H1 (cell line): ENCODE data around the gene ACTG1. TPM values are rescaled to one million over a fixed set of nuclear protein-coding genes. Genes with fewer than 3 reads are reported as not detected.
A peak's percentile ranks its signal among the peaks of the same experiment; 100 is the strongest.

ENCODE experiments used
- CTCF ChIA-PET: fragments of 300-600 bp; sonication (Branson Sonifier 250); formaldehyde crosslinking; loops from one replicate; lab custom pipeline; 2021; ENCODE audit not compliant: partially characterized antibody; lab: Charles Lee
- POLR2A ChIA-PET: fragments of 300-600 bp; sonication (Branson Sonifier 250); formaldehyde crosslinking; loops from one replicate; lab custom pipeline; 2021; ENCODE audit warnings: inconsistent platforms; ENCODE audit not compliant: partially characterized antibody; lab: Charles Lee
- DNase-seq, 2 experiments: peaks; one replicate each; pipeline versions ENCODE4 v3.0.0 to v3.0.0-alpha.2; 2010 to 2022; ENCODE audit warnings: low spot score in 2 of 2, low read depth in 1 of 2, mixed read lengths in 1 of 2
- FAIRE-seq: peaks from 2 replicates; lab custom pipeline; 2011; peaks lifted over from hg19 to GRCh38; lab: Jason Lieb, UNC
- H2AFZ ChIP-seq: 2 replicates; pipeline ENCODE4 v1.8.1; 2012; ENCODE audit warnings: low read length, inconsistent platforms
- H2AK5ac ChIP-seq: 2 replicates; pipeline ENCODE4 v1.6.1; 2013; ENCODE audit warnings: low read depth, low read length
- H2BK120ac ChIP-seq: replicated peaks from 2 replicates; pipeline ENCODE3; 2013; ENCODE audit warnings: low read depth, low read length, inconsistent platforms
- H2BK12ac ChIP-seq: 2 replicates; pipeline ENCODE4 v1.6.1; 2013; ENCODE audit warnings: low read depth, low read length
- H2BK15ac ChIP-seq: 2 replicates; pipeline ENCODE4 v1.6.1; 2013; ENCODE audit warnings: low read length
- H2BK20ac ChIP-seq: 2 replicates; pipeline ENCODE4 v1.6.1; 2013; ENCODE audit warnings: low read length
- H2BK5ac ChIP-seq: 2 replicates; pipeline ENCODE4 v1.6.1; 2013; ENCODE audit warnings: low read depth, low read length
- H3K14ac ChIP-seq: 2 replicates; pipeline ENCODE4 v1.6.1; 2013; ENCODE audit warnings: inconsistent platforms; ENCODE audit not compliant: insufficient read length
- H3K18ac ChIP-seq: 2 replicates; pipeline ENCODE4 v1.6.1; 2013; ENCODE audit warnings: low read length; ENCODE audit errors: extremely low read depth
- H3K23ac ChIP-seq: 2 replicates; pipeline ENCODE4 v1.6.1; 2013; ENCODE audit warnings: inconsistent platforms; ENCODE audit not compliant: insufficient read length
- H3K23me2 ChIP-seq: 2 replicates; pipeline ENCODE4 v1.6.1; 2013; ENCODE audit warnings: low read depth, low read length
- H3K27ac ChIP-seq: 2 replicates; pipeline ENCODE4 v1.6.1; 2011; ENCODE audit warnings: low read depth, low read length, inconsistent platforms
- H3K27me3 ChIP-seq, 4 experiments: replicated peaks in 1 of 4; 1 replicate in 1 of 4; 2 replicates in 3 of 4; pipeline versions ENCODE4 v1.6.1 to v1.8.1; 2011 to 2013; ENCODE audit warnings: low read length in 3 of 4, mild to moderate bottlenecking in 3 of 4, inconsistent platforms in 2 of 4, mixed read lengths in 2 of 4, moderate library complexity in 1 of 4; ENCODE audit not compliant: control insufficient read depth in 3 of 4, insufficient read depth in 3 of 4; ENCODE audit errors: extremely low read depth in 1 of 4
- H3K36me3 ChIP-seq, 4 experiments: 2 replicates each; pipeline versions ENCODE4 v1.6.1 to v1.8.1; 2011 to 2013; ENCODE audit warnings: mild to moderate bottlenecking in 4 of 4, low read length in 3 of 4, moderate library complexity in 2 of 4, control low read depth in 1 of 4, inconsistent platforms in 1 of 4; ENCODE audit not compliant: insufficient read depth in 4 of 4, control insufficient read depth in 2 of 4
- H3K4ac ChIP-seq: replicated peaks from 2 replicates; pipeline ENCODE3; 2013; ENCODE audit warnings: low read length, low read depth, mixed read lengths, inconsistent platforms; ENCODE audit not compliant: insufficient read length
- H3K4me1 ChIP-seq, 4 experiments: replicated peaks in 1 of 4; 1 replicate in 1 of 4; 2 replicates in 3 of 4; pipeline versions ENCODE4 v1.6.1 to v1.8.1; 2011 to 2013; ENCODE audit warnings: low read length in 3 of 4, inconsistent platforms in 2 of 4, mixed read lengths in 1 of 4; ENCODE audit not compliant: insufficient read depth in 4 of 4, control insufficient read depth in 3 of 4
- H3K4me2 ChIP-seq, 2 experiments: 2 replicates each; pipeline versions ENCODE4 v1.6.1 to v1.8.1; 2011 to 2013; ENCODE audit warnings: low read depth in 2 of 2, low read length in 2 of 2, control low read depth in 1 of 2, inconsistent platforms in 1 of 2, mild to moderate bottlenecking in 1 of 2; ENCODE audit not compliant: insufficient read depth in 1 of 2
- H3K4me3 ChIP-seq, 4 experiments: fragments of 200-600, 300-600 bp in 1 of 4; sonication (generic), shearing (Covaris generic), sonication (Bioruptor Twin) in 1 of 4; 2 replicates each; pipeline versions ENCODE4 v1.5.1 to v1.8.1; 2011 to 2016; ENCODE audit warnings: low read length in 4 of 4, low read depth in 3 of 4, control low read depth in 2 of 4, inconsistent platforms in 2 of 4, mild to moderate bottlenecking in 2 of 4, mixed read lengths in 1 of 4, moderate library complexity in 1 of 4; ENCODE audit not compliant: insufficient read depth in 2 of 4; ENCODE audit errors: extremely low read depth in 1 of 4
- H3K56ac ChIP-seq: replicated peaks from 2 replicates; pipeline ENCODE3; 2013; ENCODE audit warnings: low read depth, mild to moderate bottlenecking, mixed read lengths, low read length, inconsistent platforms; ENCODE audit not compliant: insufficient read length
- H3K79me1 ChIP-seq: 2 replicates; pipeline ENCODE4 v1.6.1; 2013; ENCODE audit warnings: low read depth, low read length, control low read depth
- H3K79me2 ChIP-seq, 2 experiments: 2 replicates each; pipeline versions ENCODE4 v1.6.1 to v1.8.1; 2012 to 2013; ENCODE audit warnings: low read length in 2 of 2, mild to moderate bottlenecking in 2 of 2, inconsistent platforms in 1 of 2; ENCODE audit not compliant: insufficient read depth in 2 of 2, control insufficient read depth in 1 of 2
- H3K9ac ChIP-seq, 4 experiments: replicated peaks in 1 of 4; 1 replicate in 1 of 4; 2 replicates in 3 of 4; pipeline versions ENCODE4 v1.6.1 to v1.8.1; 2011 to 2013; ENCODE audit warnings: low read depth in 3 of 4, low read length in 3 of 4, control low read depth in 2 of 4, mild to moderate bottlenecking in 2 of 4, moderate library complexity in 2 of 4, inconsistent platforms in 1 of 4; ENCODE audit errors: extremely low read depth in 1 of 4
- H3K9me3 ChIP-seq, 2 experiments: 2 replicates each; pipeline versions ENCODE4 v1.6.1 to v1.8.1; 2012 to 2013; ENCODE audit warnings: mild to moderate bottlenecking in 2 of 2, moderate library complexity in 2 of 2, control low read depth in 1 of 2, inconsistent platforms in 1 of 2, low read depth in 1 of 2, low read length in 1 of 2, mixed read lengths in 1 of 2; ENCODE audit not compliant: insufficient read depth in 2 of 2
- H4K20me1 ChIP-seq, 2 experiments: replicated peaks in 1 of 2; 2 replicates each; pipeline versions ENCODE3 to v1.8.1; 2011 to 2013; ENCODE audit warnings: inconsistent platforms in 2 of 2, low read length in 2 of 2, mild to moderate bottlenecking in 1 of 2; ENCODE audit not compliant: insufficient read depth in 2 of 2, control insufficient read depth in 1 of 2
- H4K5ac ChIP-seq: 2 replicates; pipeline ENCODE4 v1.6.1; 2013; ENCODE audit warnings: low read length, low read depth, mixed read lengths, inconsistent platforms; ENCODE audit not compliant: insufficient read length
- H4K8ac ChIP-seq: 2 replicates; pipeline ENCODE4 v1.8.0; 2013; ENCODE audit warnings: mild to moderate bottlenecking, moderate library complexity, low read length, inconsistent platforms; ENCODE audit not compliant: insufficient read depth; ENCODE audit errors: extremely low read depth
- H4K91ac ChIP-seq: replicated peaks from 2 replicates; pipeline ENCODE3; 2013; ENCODE audit warnings: low read length, mixed read lengths, inconsistent platforms; ENCODE audit not compliant: insufficient read length
- EZH2 ChIP-seq: fragments of 200-600 bp; sonication (generic); IDR thresholded peaks from 2 replicates; pipeline ENCODE4 v1.7.1; 2012; ENCODE audit warnings: low read depth, mild to moderate bottlenecking, moderate library complexity, low read length, inconsistent platforms; ENCODE audit not compliant: severe bottlenecking
- RXRA ChIP-seq: IDR thresholded peaks from 2 replicates; pipeline ENCODE4 v1.6.1; 2011; ENCODE audit warnings: low read depth, mild to moderate bottlenecking, low read length, moderate library complexity; ENCODE audit not compliant: insufficient read depth
- SUZ12 ChIP-seq: fragments of 200-600 bp; sonication (generic); IDR thresholded peaks from 2 replicates; pipeline ENCODE4 v1.6.1; 2012; ENCODE audit warnings: mild to moderate bottlenecking, inconsistent platforms, low read length, moderate library complexity, mixed read lengths
- WGBS, 2 experiments: shearing (Covaris generic) in 1 of 2; methylation state at CpG; one replicate each; pipeline versions ENCODE4 v1.1.6 to v1.1.7; 2013 to 2015; ENCODE audit warnings: low lambda C conversion rate in 2 of 2, mixed read lengths in 2 of 2, inconsistent platforms in 1 of 2, low coverage in 1 of 2, missing lambda C conversion rate in 1 of 2; ENCODE audit not compliant: insufficient replicate concordance in 2 of 2, insufficient coverage in 1 of 2, insufficient read length in 1 of 2; ENCODE audit errors: extremely low coverage in 1 of 2, missing lambda C conversion rate in 1 of 2; 5-methylcytosine and 5-hydroxymethylcytosine counted together
- polyA plus RNA-seq, 7 experiments: library from polyadenylated mRNA; depleted of rRNA in 3 of 7; stranded (reverse) in 5 of 7; unstranded in 2 of 7; fragments of >200 nt in 5 of 7; fragments of 200-250 nt in 2 of 7; gene quantifications; 1 replicate in 5 of 7; 2 replicates in 1 of 7; 4 replicates in 1 of 7; pipeline versions ENCODE4 v1.2.1 to v1.2.3, GENCODE V29; 2011 to 2013; ENCODE audit warnings: missing spikeins in 2 of 7, mixed read lengths in 2 of 7
- total RNA-seq: library from RNA; stranded (reverse); fragmentation: NEBNext Ultra II Directional; extraction: Animal tissue kit (Norgen Biotek cat#: 25700); gene quantifications from 2 replicates; pipeline ENCODE4 v1.2.1, GENCODE V29; 2021
- TF ChIP-seq, protein P1 (sequence below): IDR thresholded peaks from 2 replicates; pipeline ENCODE4 v1.6.1; 2012; ENCODE audit warnings: inconsistent platforms

Gene ACTG1
- total and polyA plus RNA-seq, 2 of the 8 experiments (the other 6 are each of a cell fraction or from before 2014, with no cell fraction given), result 3,535 to 5,010 TPM

GRCh38 chr17:81483862-81484194 lies 28.8 kb downstream of the ACTG1 start:
- peak overlapping the region; percentile 78 for H3K18ac ChIP-seq
- H2BK20ac ChIP-seq, result peak overlapping the region; percentile 61; the same call in 1 of the 2 replicates
- H2BK5ac ChIP-seq, result no peak overlapping the region
- peak overlapping the region; percentile 37 for H4K5ac ChIP-seq
- no peak overlapping the region for H3K14ac ChIP-seq
- no peak overlapping the region for H3K23ac ChIP-seq
- peak overlapping the region; percentile 90; the same call in 1 of the 2 replicates for H2BK15ac ChIP-seq
- H3K4me2 ChIP-seq, result peak overlapping the region; percentile 44 to 92
- H3K56ac ChIP-seq, result peak overlapping the region; percentile 30
- H2AK5ac ChIP-seq, result no peak overlapping the region
- H3K23me2 ChIP-seq, result peaks cover 11% of the 10 kb centered on the region; the same call in 1 of the 2 replicates
- H3K27me3 ChIP-seq, result peaks cover 18 to 51% (median 48%) of the 10 kb centered on the region in 4 experiments
- peaks cover 0 to 5% of the 10 kb centered on the region in 2 experiments; a peak in 1 of 4 replicates for H3K9me3 ChIP-seq
- peak overlapping the region; percentile 96 for H4K91ac ChIP-seq
- CTCF ChIA-PET, result interaction anchor here (1.0 to 5.4 kb wide), 35 partner anchors 9 to 229 kb away, joined by 3 to 50 read pairs (median 7); partner anchors contain the start of genes BAHCC1 and SLC38A10
- H4K20me1 ChIP-seq, result no peaks in the 10 kb centered on the region
- peak overlapping the region; percentile 92; the same call in 1 of the 2 replicates for H2BK12ac ChIP-seq
- FAIRE-seq (no peak), DNase-seq (no peak)
- WGBS, 2 experiments, result 16% methylated on average over 14 of the region's 32 CpGs; no CpG with 5 or more reads in 1 of the 2 experiments
- peak overlapping the region in 1 of 4 experiments; percentile 35; a peak in 1 of 7 replicates for H3K9ac ChIP-seq
- TF ChIP-seq RXRA, result no peak
- TF ChIP-seq, protein P1, sequence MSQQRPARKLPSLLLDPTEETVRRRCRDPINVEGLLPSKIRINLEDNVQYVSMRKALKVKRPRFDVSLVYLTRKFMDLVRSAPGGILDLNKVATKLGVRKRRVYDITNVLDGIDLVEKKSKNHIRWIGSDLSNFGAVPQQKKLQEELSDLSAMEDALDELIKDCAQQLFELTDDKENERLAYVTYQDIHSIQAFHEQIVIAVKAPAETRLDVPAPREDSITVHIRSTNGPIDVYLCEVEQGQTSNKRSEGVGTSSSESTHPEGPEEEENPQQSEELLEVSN, result no peak
- peak; percentile 21; the same call in 1 of the 2 replicates for TF ChIP-seq SUZ12
- TF ChIP-seq EZH2, result peak; percentile 50
- POLR2A ChIA-PET, result interaction anchor here (0.8 to 35.8 kb wide), 7 partner anchors 10 to 78 kb away, joined by 3 to 1004 read pairs (median 4); partner anchors contain the start of genes ACTG1, FAAP100 and FSCN2
- H2AFZ ChIP-seq, result no peak overlapping the region
- H3K79me2 ChIP-seq, result no peaks in the 10 kb centered on the region
- H3K4ac ChIP-seq, result peak overlapping the region; percentile 85
- no peak overlapping the region for H2BK120ac ChIP-seq
- peak overlapping the region; percentile 27 to 66 (median 46) for H3K4me3 ChIP-seq
- no peaks in the 10 kb centered on the region for H3K79me1 ChIP-seq
- H3K4me1 ChIP-seq, result peaks cover 0 to 23% (median 12%) of the 10 kb centered on the region in 4 experiments; a peak in 5 of 7 replicates
- H4K8ac ChIP-seq, result peak overlapping the region; percentile 92; the same call in 1 of the 2 replicates
- no peaks in the 10 kb centered on the region for H3K36me3 ChIP-seq
- H3K27ac ChIP-seq, result no peak overlapping the region
